GM12865 (cell line): ENCODE measurements around the gene CD6.

Experiments used
- DNase-seq: peaks from one replicate; pipeline ENCODE4 v3.0.0; 2010; ENCODE audit warnings: low read depth
- H3K4me3 ChIP-seq: 2 replicates; pipeline ENCODE4 v1.5.1; 2011; ENCODE audit warnings: mild to moderate bottlenecking, low read depth, low read length, control low read depth
- TF ChIP-seq, protein P1 (sequence below): IDR thresholded peaks from 2 replicates; pipeline ENCODE4 v1.5.1; 2011; ENCODE audit warnings: low read length, control low read depth, low read depth, inconsistent platforms; ENCODE audit not compliant: insufficient read depth; ENCODE audit errors: missing control alignments

Gene CD6

DNA sequence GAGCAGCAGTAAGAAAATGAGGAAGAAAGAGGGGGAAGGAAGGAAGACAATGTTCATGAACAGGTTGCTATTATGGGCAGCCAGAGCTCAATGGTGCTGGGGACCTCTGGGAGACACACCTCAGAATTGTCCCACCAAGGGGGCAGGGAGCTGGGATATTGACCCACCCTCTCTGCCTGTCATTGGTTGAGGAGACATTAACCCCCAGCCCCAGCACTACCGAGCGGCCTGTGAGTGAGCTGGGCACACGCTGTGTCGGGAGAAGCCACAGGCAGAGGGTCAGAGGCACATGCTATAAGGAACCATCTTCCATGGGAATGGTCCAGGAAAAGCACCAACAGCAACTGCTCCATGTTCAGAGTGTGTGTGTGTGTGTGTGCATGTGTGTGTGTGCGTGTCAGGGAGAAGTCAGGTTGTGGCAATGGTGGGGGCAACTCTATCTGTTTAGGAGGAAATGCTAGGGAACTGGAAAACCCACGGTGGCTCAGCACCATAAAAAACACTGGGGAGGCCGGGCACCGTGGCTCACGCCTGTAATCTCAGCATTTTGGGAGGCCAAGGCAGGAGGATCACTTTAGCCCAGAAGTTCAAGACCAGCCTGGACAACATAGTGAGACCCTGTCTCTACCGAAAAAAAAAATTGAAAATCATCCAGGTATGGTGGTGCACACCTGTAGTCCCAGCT lies 49.2 kb downstream of the CD6 start:
- DNase-seq = no peak
- no peak overlapping the region for H3K4me3 ChIP-seq

DNA sequence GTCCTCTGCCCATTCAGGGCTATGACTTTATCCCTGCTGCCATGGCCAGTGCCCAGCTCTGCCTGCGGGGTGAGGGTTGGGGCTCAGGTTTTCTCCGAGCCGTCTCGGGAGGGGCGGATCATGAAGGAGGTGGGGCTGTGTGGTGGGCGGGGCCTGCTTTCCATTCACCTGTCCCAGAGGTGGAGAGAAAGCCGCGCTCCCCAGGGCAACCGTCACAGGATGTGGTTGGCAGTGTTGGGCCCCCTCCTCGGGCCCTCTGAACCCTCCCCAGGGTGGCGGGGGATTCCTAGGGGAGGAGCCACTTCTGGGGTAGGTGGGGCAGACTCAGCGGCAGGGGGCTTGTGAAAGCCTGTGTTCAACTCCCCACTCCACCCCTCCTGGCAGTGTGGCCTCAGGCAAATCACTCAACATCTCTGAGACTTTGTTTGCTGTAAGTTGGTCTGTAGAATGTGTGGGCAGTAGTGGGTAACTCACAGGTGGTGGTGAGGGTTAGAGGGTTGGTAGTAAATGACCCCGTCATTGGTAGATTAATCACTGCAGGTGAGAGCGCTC lies 50.3 kb downstream of the CD6 start:
- no peak overlapping the region for H3K4me3 ChIP-seq
- no peak for DNase-seq
- TF ChIP-seq, protein P1, sequence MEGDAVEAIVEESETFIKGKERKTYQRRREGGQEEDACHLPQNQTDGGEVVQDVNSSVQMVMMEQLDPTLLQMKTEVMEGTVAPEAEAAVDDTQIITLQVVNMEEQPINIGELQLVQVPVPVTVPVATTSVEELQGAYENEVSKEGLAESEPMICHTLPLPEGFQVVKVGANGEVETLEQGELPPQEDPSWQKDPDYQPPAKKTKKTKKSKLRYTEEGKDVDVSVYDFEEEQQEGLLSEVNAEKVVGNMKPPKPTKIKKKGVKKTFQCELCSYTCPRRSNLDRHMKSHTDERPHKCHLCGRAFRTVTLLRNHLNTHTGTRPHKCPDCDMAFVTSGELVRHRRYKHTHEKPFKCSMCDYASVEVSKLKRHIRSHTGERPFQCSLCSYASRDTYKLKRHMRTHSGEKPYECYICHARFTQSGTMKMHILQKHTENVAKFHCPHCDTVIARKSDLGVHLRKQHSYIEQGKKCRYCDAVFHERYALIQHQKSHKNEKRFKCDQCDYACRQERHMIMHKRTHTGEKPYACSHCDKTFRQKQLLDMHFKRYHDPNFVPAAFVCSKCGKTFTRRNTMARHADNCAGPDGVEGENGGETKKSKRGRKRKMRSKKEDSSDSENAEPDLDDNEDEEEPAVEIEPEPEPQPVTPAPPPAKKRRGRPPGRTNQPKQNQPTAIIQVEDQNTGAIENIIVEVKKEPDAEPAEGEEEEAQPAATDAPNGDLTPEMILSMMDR = no peak

More for the DNA sequence above, 49.2 kb downstream of the CD6 start:
- TF ChIP-seq, protein P1 = no peak

DNA sequence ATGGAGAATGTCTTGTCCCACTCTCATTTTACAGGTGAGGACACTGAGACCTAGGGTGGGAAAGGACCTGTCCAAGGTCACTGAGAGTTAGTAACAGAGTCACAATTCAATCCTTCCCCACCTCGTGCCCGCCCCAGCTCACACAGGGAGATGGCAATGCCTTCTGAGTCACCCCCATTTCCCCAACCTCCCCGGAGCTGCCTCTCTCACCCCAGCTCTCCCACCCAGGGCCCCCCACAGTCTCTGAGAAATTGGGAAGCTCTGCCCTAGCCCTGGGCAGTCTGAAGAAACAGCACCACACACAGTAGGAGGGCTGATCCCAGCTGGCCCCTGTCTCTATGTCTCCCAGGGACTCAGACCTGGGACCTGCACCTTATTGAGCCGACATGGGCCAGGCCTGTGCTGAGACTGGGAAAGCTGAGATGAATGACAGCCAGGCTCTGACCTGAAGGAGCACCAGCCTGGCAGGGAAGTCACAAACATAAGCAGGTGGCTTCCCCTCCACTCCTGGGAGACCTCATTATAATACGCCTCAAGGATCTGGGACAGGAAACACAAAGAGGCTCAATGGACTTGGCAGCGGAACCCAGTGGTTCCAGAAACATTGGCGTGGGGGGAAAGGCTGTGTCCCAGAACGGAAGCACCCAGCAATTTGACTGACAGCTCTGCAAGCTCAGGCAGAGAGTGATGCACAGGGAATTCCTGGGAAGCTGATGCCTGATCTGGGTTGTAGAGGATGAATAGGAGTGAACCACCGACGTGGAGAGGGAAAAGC lies 51.0 kb downstream of the CD6 start:
- TF ChIP-seq, protein P1 = no peak
- H3K4me3 ChIP-seq = no peak overlapping the region
- no peak for DNase-seq

DNA sequence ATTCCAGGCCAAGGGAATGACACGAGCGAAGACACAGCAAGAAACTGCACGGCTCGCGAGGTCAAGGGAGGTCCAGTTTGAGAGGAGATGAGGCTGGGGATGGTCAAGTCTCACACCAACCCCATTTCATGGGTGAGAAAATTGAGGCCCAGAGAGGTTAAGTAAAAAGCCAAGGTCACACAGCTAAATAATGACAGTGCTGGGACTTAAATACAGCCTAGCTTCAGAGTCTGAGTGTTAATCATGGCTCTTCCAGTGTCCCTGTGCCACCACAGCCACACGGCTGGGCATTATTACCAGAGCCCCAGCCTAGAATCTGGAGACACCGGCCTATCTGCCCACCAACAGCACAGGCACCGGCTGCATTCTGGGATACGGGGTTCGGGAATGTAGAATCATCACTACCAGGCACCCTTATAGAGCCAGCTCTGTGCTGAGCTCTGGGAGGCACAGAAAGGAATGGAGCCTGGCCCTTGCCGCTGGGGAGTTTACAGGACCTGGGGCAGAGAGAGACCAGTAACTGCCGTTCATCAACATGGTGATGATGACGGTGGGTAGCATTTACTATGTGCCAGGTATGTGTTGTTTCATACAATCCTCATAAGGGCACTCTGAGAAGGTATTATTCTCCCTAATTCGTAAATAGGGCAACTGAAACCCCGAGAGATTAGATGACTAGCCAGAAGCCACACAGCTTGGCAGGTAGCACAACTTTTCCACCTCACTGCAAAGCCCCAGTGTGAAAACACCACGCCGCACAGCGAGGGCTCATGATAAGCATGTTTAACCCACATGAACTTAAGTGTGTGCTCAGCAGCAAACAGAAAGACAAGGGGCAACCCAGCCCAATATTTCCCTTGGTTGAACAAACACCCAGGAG lies 51.8 kb downstream of the CD6 start:
- peak; percentile 48 for DNase-seq
- TF ChIP-seq, protein P1 = no peak
- H3K4me3 ChIP-seq = no peak overlapping the region

DNA sequence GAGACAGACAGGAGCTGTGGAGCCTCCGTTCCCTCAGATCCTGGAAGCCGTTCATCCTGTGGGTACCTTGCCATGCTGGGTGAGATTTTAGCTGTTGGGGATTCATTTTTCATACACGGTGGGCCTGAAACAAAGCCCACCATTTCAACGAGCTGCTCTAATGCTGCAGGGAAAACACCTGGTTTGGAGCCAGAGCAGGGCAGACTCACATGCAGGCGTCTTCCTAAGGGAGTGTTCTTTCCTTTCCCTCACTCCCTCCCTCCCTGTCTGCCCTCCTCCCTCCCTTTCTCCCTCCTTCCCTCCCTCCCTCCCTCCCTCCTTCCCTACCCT lies 52.5 kb downstream of the CD6 start:
- TF ChIP-seq, protein P1 = no peak
- no peak for DNase-seq

DNA sequence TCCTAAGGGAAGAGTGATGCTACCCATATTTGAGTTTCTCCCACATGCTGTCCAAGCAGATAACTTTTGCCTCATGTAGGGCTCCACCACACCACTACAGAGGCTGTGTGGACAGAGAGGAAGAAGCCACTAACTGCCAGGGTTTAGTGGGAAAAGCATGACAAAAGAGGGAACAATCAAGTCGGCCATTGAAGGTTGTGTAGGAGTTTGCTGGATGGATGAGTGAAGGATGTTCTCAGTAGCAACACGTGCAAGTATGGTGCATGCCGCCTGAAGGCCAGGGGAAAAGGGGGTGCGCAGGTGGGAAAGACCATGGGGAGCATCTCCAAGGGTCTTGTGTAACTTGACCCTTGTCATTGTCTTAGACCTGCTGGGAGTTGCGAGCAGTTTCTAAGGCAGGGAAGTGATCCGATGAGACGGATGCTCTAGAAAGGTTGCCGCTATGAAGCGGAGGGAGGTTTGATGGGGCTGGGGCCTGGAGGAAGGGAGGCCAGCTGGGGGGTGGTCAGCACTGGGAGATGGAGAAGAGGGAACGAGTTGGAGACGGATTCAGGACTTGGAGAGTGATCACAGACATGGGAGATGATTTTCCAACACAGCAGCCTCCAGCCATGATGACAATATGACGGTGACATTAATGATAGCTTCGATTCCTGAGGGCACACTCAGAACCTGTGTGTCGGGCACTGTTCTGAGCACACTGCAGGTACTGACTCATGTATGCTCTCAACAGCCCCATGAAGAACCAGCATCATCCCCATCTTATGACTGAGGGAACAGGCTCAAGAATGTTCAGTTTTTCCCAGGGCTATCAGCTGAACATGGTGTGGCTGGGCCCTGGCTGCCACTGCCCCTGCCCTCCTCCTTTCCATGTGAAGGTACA lies 53.7 kb downstream of the CD6 start:
- H3K4me3 ChIP-seq = no peak overlapping the region
- TF ChIP-seq, protein P1 = no peak
- no peak for DNase-seq

More for the DNA sequence above, 52.5 kb downstream of the CD6 start:
- no peak overlapping the region for H3K4me3 ChIP-seq
